GM21576 (cell line): ENCODE measurements around the gene FAU.

ENCODE experiments used
- ATAC-seq: cut with Tn5 transposase; IDR thresholded peaks from one replicate; pipeline ENCODE4 v1.9.1; 2021; ENCODE audit warnings: mild to moderate bottlenecking, moderate library complexity; ENCODE audit not compliant: unreplicated experiment

FAU gene

DNA sequence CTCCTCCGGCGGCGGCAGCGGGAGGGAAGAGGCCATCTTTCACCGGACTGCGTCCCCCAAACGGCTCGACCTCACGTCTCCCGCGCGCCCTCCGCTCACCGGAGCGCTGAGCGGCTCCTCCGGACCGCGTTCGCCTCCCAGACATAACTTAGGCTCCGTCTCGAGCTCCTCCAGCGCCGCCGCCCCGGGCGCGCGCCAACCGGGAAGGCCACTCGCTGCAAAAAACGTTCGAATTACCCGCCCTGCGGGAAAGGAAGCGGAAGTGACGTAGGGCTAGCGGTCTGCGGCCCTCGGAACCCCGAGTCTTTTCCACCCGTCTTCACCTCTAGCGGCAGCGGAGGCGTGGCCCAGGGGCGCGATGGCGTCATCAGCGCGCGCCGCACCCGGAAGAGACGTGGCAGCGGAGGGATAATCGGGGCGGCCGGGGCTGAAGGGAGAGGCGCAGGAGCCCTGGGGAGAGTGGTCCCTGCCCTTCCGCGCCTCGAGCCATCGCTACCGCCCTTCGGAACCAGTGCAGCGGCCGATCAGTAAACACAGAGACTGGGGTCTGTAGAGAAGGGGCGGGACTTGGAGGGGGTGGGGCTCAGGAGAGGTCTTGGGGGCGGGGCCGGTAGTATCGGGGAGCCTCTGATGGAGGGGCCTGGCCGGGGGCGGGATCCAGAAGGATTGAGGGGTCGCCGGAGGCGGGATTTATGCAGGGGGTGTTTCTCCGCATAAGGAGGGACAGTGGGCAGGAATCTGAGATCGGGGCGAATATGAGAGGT lies 37.9 kb downstream of the FAU start, which contains the start of the genes CDCA5 and ZFPL1:
Gene CDCA5 (minus strand): TSS at position 207 of the 764 bp plus-strand sequence. CDS start 62 bp downstream, at position 145.
Gene ZFPL1 (plus strand): TSS at position 389 of the 764 bp plus-strand sequence. CDS start 477 bp downstream, outside the sequence.
- ATAC-seq, result peak; percentile 71

DNA sequence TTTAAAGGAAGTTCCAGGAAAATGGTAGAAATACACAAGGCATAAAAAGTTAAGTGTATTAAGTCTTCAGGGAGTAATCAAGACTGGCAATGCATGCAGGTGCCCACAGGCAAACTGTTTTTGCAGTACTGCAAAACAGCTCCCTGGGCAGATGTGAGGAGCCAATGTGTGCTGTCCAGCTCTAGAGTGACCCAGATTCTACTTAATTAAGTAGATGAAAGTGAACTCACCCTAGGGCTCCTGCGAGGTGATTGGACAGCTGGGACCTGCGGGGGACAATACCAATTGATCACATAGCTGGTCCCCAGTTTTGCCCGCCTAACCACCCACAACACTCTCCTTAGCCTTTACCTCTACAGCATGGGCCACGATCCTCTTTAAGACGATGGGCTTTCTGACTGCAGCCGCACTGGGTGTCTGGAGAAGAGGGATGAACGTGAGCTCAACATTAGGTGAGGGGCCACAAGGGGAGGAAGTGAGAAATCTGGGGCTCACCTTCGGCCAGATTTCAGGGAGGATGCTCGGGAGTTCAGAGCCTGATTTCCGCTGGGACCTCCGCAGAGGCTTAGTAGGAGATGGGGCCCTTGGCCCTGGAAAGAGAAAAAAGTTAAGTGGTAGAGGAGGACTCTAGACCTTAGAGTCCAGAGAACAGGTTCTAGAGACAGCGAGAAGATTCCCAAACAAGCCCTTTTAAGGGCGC lies 38.6 kb downstream of the FAU start:
- ATAC-seq, result peak; percentile 11

DNA sequence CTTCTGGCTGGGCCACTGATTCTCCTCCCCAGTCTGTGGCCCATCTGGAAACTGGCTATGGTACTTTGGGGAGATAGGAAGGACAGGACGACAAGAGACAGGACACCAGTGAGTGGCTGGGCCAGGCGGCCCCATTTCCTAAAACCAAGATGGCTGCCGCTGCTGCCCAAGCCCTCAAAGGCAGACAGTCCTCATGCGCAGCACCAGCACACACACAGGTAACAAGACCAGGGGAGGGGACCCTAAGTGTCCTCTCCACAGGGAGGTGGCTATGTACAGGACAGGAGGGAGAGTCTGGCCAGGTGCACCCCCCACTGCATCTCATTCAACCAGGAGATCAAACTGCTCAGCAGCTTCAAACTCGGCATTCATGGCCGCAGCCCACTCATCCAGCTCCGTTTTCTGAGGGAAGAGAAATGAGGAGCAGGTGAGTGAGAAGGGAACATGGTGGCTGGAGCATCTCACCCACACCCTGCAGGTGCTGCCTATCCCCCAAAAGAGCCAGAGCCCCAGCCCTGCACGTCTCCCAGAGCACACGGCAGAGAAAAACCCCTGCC lies 43.1 kb downstream of the FAU start:
- no peak for ATAC-seq

- ATAC-seq, result no peak
Observed at GRCh38 chr11:65078151-65078550, 43.8 kb downstream of the FAU start.

- ATAC-seq, result no peak
Observed at GRCh38 chr11:65077451-65077850, 44.5 kb downstream of the FAU start.

- no peak for ATAC-seq
Observed at GRCh38 chr11:65072631-65072966, 49.3 kb downstream of the FAU start.

GRCh38 chr11:65071907-65072630 lies 49.9 kb downstream of the FAU start:
- ATAC-seq, result no peak
